Fibroblast of lung (primary cell): ENCODE measurements around the gene EMC6.

Experiments used
- EZH2 ChIP-seq: IDR thresholded peaks from 2 replicates; pipeline ENCODE4 v1.5.1; 2012; ENCODE audit warnings: low read length, control low read depth, mild to moderate bottlenecking; ENCODE audit errors: missing control alignments
- TF ChIP-seq, protein P1 (sequence below), 2 donors: IDR thresholded peaks in 1 of 2; conservative IDR thresholded peaks in 1 of 2; 1 replicate in 1 of 2; 2 replicates in 1 of 2; pipeline ENCODE4 v1.5.1; 2011 to 2012; ENCODE audit warnings: low read length in 2 of 2, control low read depth in 1 of 2, inconsistent platforms in 1 of 2, low read depth in 1 of 2, mild to moderate bottlenecking in 1 of 2

DNA sequence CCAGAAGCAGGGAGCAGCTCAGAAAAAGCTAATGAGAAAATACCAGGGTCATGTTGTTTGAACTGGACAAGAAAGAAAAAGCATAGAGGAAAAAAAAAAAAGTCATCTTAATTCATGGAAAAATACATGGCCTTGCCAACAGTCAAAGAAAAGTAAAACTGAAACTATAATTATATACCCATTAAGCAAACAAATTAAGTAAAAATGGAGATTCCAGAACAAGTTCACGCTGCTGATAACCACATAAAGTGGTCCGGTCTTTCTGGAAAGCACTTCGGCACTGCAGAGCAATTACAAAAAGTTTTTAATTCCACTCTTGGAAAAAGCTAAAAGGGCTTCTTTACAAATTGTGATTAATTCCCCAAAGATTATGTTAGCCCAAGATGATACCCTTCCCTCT, 39.8 kb downstream of the EMC6 start:
- TF ChIP-seq, protein P1, sequence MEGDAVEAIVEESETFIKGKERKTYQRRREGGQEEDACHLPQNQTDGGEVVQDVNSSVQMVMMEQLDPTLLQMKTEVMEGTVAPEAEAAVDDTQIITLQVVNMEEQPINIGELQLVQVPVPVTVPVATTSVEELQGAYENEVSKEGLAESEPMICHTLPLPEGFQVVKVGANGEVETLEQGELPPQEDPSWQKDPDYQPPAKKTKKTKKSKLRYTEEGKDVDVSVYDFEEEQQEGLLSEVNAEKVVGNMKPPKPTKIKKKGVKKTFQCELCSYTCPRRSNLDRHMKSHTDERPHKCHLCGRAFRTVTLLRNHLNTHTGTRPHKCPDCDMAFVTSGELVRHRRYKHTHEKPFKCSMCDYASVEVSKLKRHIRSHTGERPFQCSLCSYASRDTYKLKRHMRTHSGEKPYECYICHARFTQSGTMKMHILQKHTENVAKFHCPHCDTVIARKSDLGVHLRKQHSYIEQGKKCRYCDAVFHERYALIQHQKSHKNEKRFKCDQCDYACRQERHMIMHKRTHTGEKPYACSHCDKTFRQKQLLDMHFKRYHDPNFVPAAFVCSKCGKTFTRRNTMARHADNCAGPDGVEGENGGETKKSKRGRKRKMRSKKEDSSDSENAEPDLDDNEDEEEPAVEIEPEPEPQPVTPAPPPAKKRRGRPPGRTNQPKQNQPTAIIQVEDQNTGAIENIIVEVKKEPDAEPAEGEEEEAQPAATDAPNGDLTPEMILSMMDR (conservative IDR thresholded peaks at IDR 0.05 in 1 of 2, IDR thresholded peaks at IDR 0.05 in 1 of 2; ENCODE audit: low read depth in 1 of 2, low read length in 2 of 2), result no peak
- no peak for TF ChIP-seq EZH2
